HCT116 (cell line): ENCODE measurements around the gene CGB5. TPM values are rescaled to one million over a fixed set of nuclear protein-coding genes. Genes with fewer than 3 reads are reported as not detected.

ENCODE experiments used
- ATAC-seq: fragments of 200-7000 bp; cut with Tn5 transposase; 2 replicates; pipeline ENCODE4 v1.9.1; 2020; ENCODE audit warnings: mild to moderate bottlenecking, moderate library complexity
- BruUV-seq: library from RNA; stranded (reverse); fragments of 400-500 nt; replicated peaks from 2 replicates; lab custom pipeline; 2021; lab: Mats Ljungman, UMichigan
- CTCF ChIA-PET: fragments of 300-600 bp; sonication (Branson Sonifier 250); formaldehyde crosslinking; loops from one replicate; lab custom pipeline; 2021; ENCODE audit warnings: antibody characterized with exemption; lab: Charles Lee
- POLR2A ChIA-PET: fragments of 300-600, 350-600 bp; sonication (Branson Sonifier 250); formaldehyde crosslinking; loops from one replicate; lab custom pipeline; 2021; ENCODE audit warnings: antibody characterized with exemption; lab: Charles Lee
- RAD21 ChIA-PET, 2 experiments: fragments of 300-600 bp; sonication (Branson Sonifier 250); formaldehyde crosslinking; loops; one replicate each; lab custom pipeline; 2023; ENCODE audit warnings: low total read pairs in 2 of 2; ENCODE audit not compliant: uncharacterized antibody in 2 of 2, unreplicated experiment in 2 of 2, low non-redundant PET in 1 of 2; lab: Charles Lee
- DNase-seq: peaks from one replicate; pipeline ENCODE4 v3.0.0-alpha.2; 2010; ENCODE audit warnings: low read depth, low spot score
- H2AFZ ChIP-seq: fragments of 200-600 bp; shearing (Covaris generic), sonication (generic); 2 replicates; pipeline ENCODE4 v1.6.1; 2017; ENCODE audit warnings: low read depth, mixed run types, mixed read lengths, antibody characterized with exemption, low read length; ENCODE audit not compliant: poor library complexity, severe bottlenecking
- H3K27ac ChIP-seq: 2 replicates; pipeline ENCODE4 v1.5.1; 2012; ENCODE audit warnings: low read depth, low read length
- H3K27me3 ChIP-seq: fragments of 200-600 bp; sonication (generic); 2 replicates; pipeline ENCODE4 v1.6.1; 2016; ENCODE audit warnings: mixed run types, low read length, mixed read lengths; ENCODE audit not compliant: insufficient read depth
- H3K36me3 ChIP-seq, 2 experiments: fragments of 200-500 bp in 1 of 2; fragments of 200-600 bp in 1 of 2; sonication (Bioruptor generic) in 1 of 2; sonication (generic) in 1 of 2; 2 replicates each; pipeline versions ENCODE4 v1.5.1 to v1.6.1; 2014 to 2016; ENCODE audit warnings: low read length in 2 of 2, inconsistent platforms in 1 of 2, mixed read lengths in 1 of 2, mixed run types in 1 of 2; ENCODE audit not compliant: insufficient read depth in 2 of 2, control insufficient read depth in 1 of 2
- H3K4me1 ChIP-seq, 2 experiments: fragments of 200-600 bp in 1 of 2; sonication (generic) in 1 of 2; 2 replicates each; pipeline versions ENCODE4 v1.5.1 to v1.6.1; 2012 to 2017; ENCODE audit warnings: low read length in 2 of 2, inconsistent platforms in 1 of 2, mild to moderate bottlenecking in 1 of 2, mixed read lengths in 1 of 2, mixed run types in 1 of 2, moderate library complexity in 1 of 2; ENCODE audit not compliant: insufficient read depth in 2 of 2, control insufficient read depth in 1 of 2
- H3K4me2 ChIP-seq: fragments of 200-600 bp; sonication (generic); 2 replicates; pipeline ENCODE4 v1.6.1; 2017; ENCODE audit warnings: mixed run types, low read length, mixed read lengths
- H3K4me3 ChIP-seq, 2 experiments: fragments of 200-600 bp in 1 of 2; sonication (generic) in 1 of 2; replicated peaks in 1 of 2; 2 replicates each; pipeline ENCODE4 v1.5.1; 2011 to 2016; ENCODE audit warnings: low read length in 2 of 2, control low read depth in 1 of 2, low read depth in 1 of 2, mild to moderate bottlenecking in 1 of 2, mixed read lengths in 1 of 2, mixed run types in 1 of 2
- H3K79me2 ChIP-seq: fragments of 200-600 bp; sonication (generic); 2 replicates; pipeline ENCODE4 v1.6.1; 2017; ENCODE audit warnings: mild to moderate bottlenecking, mixed run types, low read length, moderate library complexity, mixed read lengths; ENCODE audit not compliant: insufficient read depth
- H3K9ac ChIP-seq: fragments of 200-600 bp; sonication (generic); 2 replicates; pipeline ENCODE4 v1.6.1; 2016; ENCODE audit warnings: low read length, mixed read lengths
- H3K9me2 ChIP-seq: fragments of 200-600 bp; sonication (generic), shearing (Covaris generic); 2 replicates; pipeline ENCODE4 v1.6.1; 2017; ENCODE audit warnings: mixed run types, mild to moderate bottlenecking, moderate library complexity; ENCODE audit not compliant: insufficient read depth
- H3K9me3 ChIP-seq, 2 experiments: fragments of 200-500 bp in 1 of 2; fragments of 200-600 bp in 1 of 2; sonication (Bioruptor generic) in 1 of 2; sonication (generic) in 1 of 2; 2 replicates each; pipeline ENCODE4 v1.6.1; 2014 to 2017; ENCODE audit warnings: low read length in 2 of 2, mixed read lengths in 2 of 2, inconsistent platforms in 1 of 2, low read depth in 1 of 2, mild to moderate bottlenecking in 1 of 2, mixed run types in 1 of 2, moderate library complexity in 1 of 2; ENCODE audit not compliant: control insufficient read depth in 1 of 2, insufficient read depth in 1 of 2
- H4K20me1 ChIP-seq: fragments of 200-600 bp; sonication (generic), shearing (Covaris generic); 2 replicates; pipeline ENCODE4 v1.6.1; 2017; ENCODE audit warnings: mixed run types, mild to moderate bottlenecking, moderate library complexity; ENCODE audit not compliant: insufficient read depth
- ATF3 ChIP-seq: IDR thresholded peaks from 2 replicates; pipeline ENCODE4 v1.6.1; 2012
- CEBPB ChIP-seq: IDR thresholded peaks from 2 replicates; pipeline ENCODE4 v1.6.1; 2012; ENCODE audit warnings: low read depth
- CTCF ChIP-seq, 3 experiments: fragments of 200-600 bp in 1 of 3; sonication (generic) in 1 of 3; IDR thresholded peaks in 2 of 3; conservative IDR thresholded peaks in 1 of 3; 2 replicates each; pipeline ENCODE4 v1.5.1; 2012 to 2017; ENCODE audit warnings: low read depth in 2 of 3, low read length in 2 of 3, antibody characterized with exemption in 1 of 3, borderline replicate concordance in 1 of 3, control low read depth in 1 of 3, mild to moderate bottlenecking in 1 of 3, mixed read lengths in 1 of 3, mixed run types in 1 of 3, moderate library complexity in 1 of 3; ENCODE audit not compliant: insufficient read depth in 1 of 3
- EGR1 ChIP-seq: IDR thresholded peaks from 2 replicates; pipeline ENCODE4 v1.6.1; 2012; ENCODE audit warnings: low read depth
- JUND ChIP-seq: IDR thresholded peaks from 2 replicates; pipeline ENCODE4 v1.6.1; 2012
- MAX ChIP-seq: IDR thresholded peaks from 2 replicates; pipeline ENCODE4 v1.6.1; 2012
- POLR2AphosphoS5 ChIP-seq: IDR thresholded peaks from 2 replicates; pipeline ENCODE4 v1.6.1; 2011; ENCODE audit warnings: mild to moderate bottlenecking, low read depth, low read length, moderate library complexity
- REST ChIP-seq: IDR thresholded peaks from 2 replicates; pipeline ENCODE4 v1.6.1; 2012; ENCODE audit warnings: low read depth
- ZFX ChIP-seq: fragments of 450-650 bp; IDR thresholded peaks from 2 replicates; pipeline ENCODE4 v1.6.1; 2017
- ZNF274 ChIP-seq: fragments of 200-500 bp; sonication (Bioruptor generic); IDR thresholded peaks from 2 replicates; pipeline ENCODE4 v1.6.1; 2014; ENCODE audit warnings: mild to moderate bottlenecking, low read depth, low read length, inconsistent platforms
- intact Hi-C: fragments of 100-400 bp; cut with micrococcal nuclease; formaldehyde crosslinking; loops from 2 replicates; pipeline ENCODE4 v1.10.0; 2022
- total RNA-seq: library from RNA; stranded (reverse); gene quantifications from one replicate; pipeline ENCODE4 v1.2.1, GENCODE V29; 2021; ENCODE audit not compliant: unreplicated experiment

The CGB5 gene
- total RNA-seq, 1 experiment from 2014 or later = not detected

GRCh38 chr19:49017041-49017665 is 26.5 kb upstream of the CGB5 start, which contains the start of gene LHB:
Gene LHB, minus strand, starts transcription at chr19:49017091. Its CDS starts 10 bp downstream, at chr19:49017081.
- H3K36me3 ChIP-seq = peaks cover 9 to 15% of the 10 kb centered on the region in 2 experiments
- no peaks in the 10 kb centered on the region for H3K27me3 ChIP-seq
- TF ChIP-seq ATF3 = no peak
- intact Hi-C loops = no loop called here
- ChIA-PET RAD21 (no interaction called here), POLR2A (interaction anchor here (0.6 to 2.3 kb wide), 3 partner anchors 24 to 39 kb away, joined by 3 to 9 read pairs (median 7); partner anchors contain the start of genes GYS1 and RUVBL2), CTCF (interaction anchor here (0.8 to 4.3 kb wide), 5 partner anchors 13 to 222 kb away, joined by 3 to 44 read pairs (median 6); partner anchors contain the start of genes GYS1 and RUVBL2)
- peak within 1 kb of the TSS; percentile 53 to 60 for H3K4me3 ChIP-seq
- peak within 1 kb of the TSS; percentile 95 for H3K4me2 ChIP-seq
- ATAC-seq (peak; percentile 0; the same call in 1 of the 2 replicates), DNase-seq (no peak)
- H3K9me3 ChIP-seq = no peaks in the 10 kb centered on the region
- no peak within 1 kb of the TSS for H2AFZ ChIP-seq
- H4K20me1 ChIP-seq = no peaks in the 10 kb centered on the region
- H3K79me2 ChIP-seq = no peaks in the 10 kb centered on the region
- BruUV-seq = TSS peak; percentile 14
- H3K4me1 ChIP-seq = peaks cover 30 to 52% of the 10 kb centered on the region in 2 experiments
- H3K9ac ChIP-seq = peak within 1 kb of the TSS; percentile 77
- peak within 1 kb of the TSS; percentile 95 for H3K27ac ChIP-seq
- no peaks in the 10 kb centered on the region for H3K9me2 ChIP-seq

GRCh38 chr19:49017666-49018351 is 25.8 kb upstream of the CGB5 start:
- ChIA-PET CTCF (interaction anchor here (0.8 to 4.3 kb wide), 6 partner anchors 14 to 222 kb away, joined by 3 to 44 read pairs (median 6); partner anchors contain the start of genes GYS1 and RUVBL2), POLR2A (interaction anchor here (0.6 to 2.3 kb wide), 3 partner anchors 24 to 38 kb away, joined by 3 to 9 read pairs (median 7); partner anchors contain the start of genes GYS1 and RUVBL2), RAD21 (no interaction called here)
- Histone ChIP-seq H3K9ac (peak overlapping the region; percentile 77), H3K4me3 (peak overlapping the region; percentile 53 to 60), H3K4me2 (peak overlapping the region; percentile 95), H3K27me3 (no peaks in the 10 kb centered on the region), H3K36me3 (peaks cover 6 to 11% of the 10 kb centered on the region in 2 experiments; a peak in 2 of 4 replicates), H3K79me2 (no peaks in the 10 kb centered on the region), H3K9me3 (no peaks in the 10 kb centered on the region), H3K9me2 (no peaks in the 10 kb centered on the region), H4K20me1 (no peaks in the 10 kb centered on the region), H2AFZ (no peak overlapping the region), H3K27ac (peak overlapping the region; percentile 95), H3K4me1 (peaks cover 31 to 55% of the 10 kb centered on the region in 2 experiments)
- DNase-seq (peak; percentile 60), ATAC-seq (peak; percentile 73)
- intact Hi-C loops = no loop called here
- BruUV-seq = no TSS peak
- TF ChIP-seq CEBPB (no peak), ZNF274 (no peak), POLR2AphosphoS5 (peak; percentile 75), MAX (peak; percentile 55), CTCF (IDR thresholded peaks at IDR 0.05 in 2 of 3, conservative IDR thresholded peaks at IDR 0.05 in 1 of 3; ENCODE audit: borderline replicate concordance in 1 of 3, insufficient read depth in 1 of 3, low read depth in 2 of 3, low read length in 2 of 3) (peak in 2 of 3 experiments; percentile 47 to 53; a peak in 4 of 6 replicates), REST (no peak), ZFX (no peak), JUND (0 out of 2 replicates have a peak, but pooled peaks have one; percentile 37), EGR1 (peak; percentile 80)
